ENCODE results near the gene ZP1. TPM values are rescaled to one million over a fixed set of nuclear protein-coding genes. Genes with fewer than 3 reads are reported as not detected.

Gene ZP1
- total RNA-seq, 3 donors from 2014 or later = 0.23 to 0.41 TPM; not detected in 1

DNA sequence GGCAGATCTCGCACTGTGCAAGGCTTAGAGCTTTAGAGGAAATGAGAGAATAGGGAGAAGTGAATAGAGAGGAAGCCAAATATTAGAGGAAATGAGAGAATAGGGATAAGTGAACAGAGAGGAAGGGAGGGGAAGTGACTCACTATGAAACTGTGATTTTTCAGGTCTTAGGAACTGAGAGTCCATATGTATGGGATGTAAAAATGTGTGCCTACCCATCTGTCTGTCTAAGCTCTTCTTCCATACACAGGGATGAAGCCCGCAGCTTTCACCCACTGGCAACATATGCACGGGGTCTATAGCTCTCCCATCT lies 31.9 kb upstream of the ZP1 start:
- TF ChIP-seq, protein P1, sequence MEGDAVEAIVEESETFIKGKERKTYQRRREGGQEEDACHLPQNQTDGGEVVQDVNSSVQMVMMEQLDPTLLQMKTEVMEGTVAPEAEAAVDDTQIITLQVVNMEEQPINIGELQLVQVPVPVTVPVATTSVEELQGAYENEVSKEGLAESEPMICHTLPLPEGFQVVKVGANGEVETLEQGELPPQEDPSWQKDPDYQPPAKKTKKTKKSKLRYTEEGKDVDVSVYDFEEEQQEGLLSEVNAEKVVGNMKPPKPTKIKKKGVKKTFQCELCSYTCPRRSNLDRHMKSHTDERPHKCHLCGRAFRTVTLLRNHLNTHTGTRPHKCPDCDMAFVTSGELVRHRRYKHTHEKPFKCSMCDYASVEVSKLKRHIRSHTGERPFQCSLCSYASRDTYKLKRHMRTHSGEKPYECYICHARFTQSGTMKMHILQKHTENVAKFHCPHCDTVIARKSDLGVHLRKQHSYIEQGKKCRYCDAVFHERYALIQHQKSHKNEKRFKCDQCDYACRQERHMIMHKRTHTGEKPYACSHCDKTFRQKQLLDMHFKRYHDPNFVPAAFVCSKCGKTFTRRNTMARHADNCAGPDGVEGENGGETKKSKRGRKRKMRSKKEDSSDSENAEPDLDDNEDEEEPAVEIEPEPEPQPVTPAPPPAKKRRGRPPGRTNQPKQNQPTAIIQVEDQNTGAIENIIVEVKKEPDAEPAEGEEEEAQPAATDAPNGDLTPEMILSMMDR (IDR thresholded peaks at IDR 0.05) = no peak
- Histone ChIP-seq H3K9me3 (no peaks in the 10 kb centered on the region), H3K4me1 (ENCODE audit: low read depth) (no peaks in the 10 kb centered on the region), H3K4me3 (no peak overlapping the region), H3K36me3 (ENCODE audit: low read depth) (no peaks in the 10 kb centered on the region)
- intact Hi-C loops (cut with DNase I, micrococcal nuclease) = loop anchor here in 1 of 2 donors (10.0 kb wide), 1 partner anchor 349 kb away; no protein-coding TSS in a partner anchor
- ATAC-seq (no peak), DNase-seq (no peak)

DNA sequence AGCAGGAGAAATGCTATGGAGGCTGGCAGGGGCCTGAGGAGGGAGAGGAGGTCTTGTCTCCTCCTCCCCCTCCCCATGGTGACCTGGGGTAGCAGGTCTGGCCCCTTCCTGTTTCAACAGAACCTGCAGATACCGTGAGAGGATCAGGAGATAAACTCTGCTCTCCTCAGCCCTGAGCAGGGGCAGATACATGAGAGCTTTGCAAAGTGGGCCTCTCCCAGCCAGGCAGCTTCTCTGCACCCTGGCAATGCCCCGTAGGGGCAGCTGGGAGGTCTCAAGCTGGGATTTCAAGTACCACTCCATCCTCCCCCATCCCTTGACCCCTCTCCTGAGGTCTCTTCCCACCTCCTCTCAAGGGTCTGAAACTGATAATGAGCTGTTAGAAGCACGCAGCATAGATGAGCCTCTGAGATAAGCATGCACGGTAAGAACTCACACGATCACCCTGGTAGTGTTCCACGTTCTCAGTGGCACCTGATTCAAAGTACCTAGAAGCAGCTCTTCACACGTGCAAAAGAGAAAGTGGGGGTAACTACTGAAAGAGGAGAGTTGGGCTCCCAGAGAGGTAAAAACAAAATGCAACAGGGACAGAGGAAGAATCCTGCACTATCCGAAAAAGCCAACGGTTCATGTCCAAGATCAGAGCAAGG lies 30.4 kb upstream of the ZP1 start:
- intact Hi-C loops (cut with DNase I, micrococcal nuclease) = loop anchor here in 1 of 2 donors (10.0 kb wide), 1 partner anchor 348 kb away; no protein-coding TSS in a partner anchor

GRCh38 chr11:60838132-60838531 lies 29.2 kb upstream of the ZP1 start:
- TF ChIP-seq, protein P1 (IDR thresholded peaks at IDR 0.05) = no peak
- H3K36me3 ChIP-seq (ENCODE audit: low read depth) = no peaks in the 10 kb centered on the region
- DNase-seq (no peak), ATAC-seq (no peak)
- peaks cover 13% of the 10 kb centered on the region for H3K4me1 ChIP-seq (ENCODE audit: low read depth)
- no peak overlapping the region for H3K4me3 ChIP-seq
- H3K9me3 ChIP-seq = no peaks in the 10 kb centered on the region
- intact Hi-C loops (cut with DNase I, micrococcal nuclease) = loop anchor here in 1 of 2 donors (10.0 kb wide), 1 partner anchor 347 kb away; no protein-coding TSS in a partner anchor

More for the DNA sequence above, 30.4 kb upstream of the ZP1 start:
- Histone ChIP-seq H3K4me3 (no peak overlapping the region), H3K36me3 (ENCODE audit: low read depth) (no peaks in the 10 kb centered on the region), H3K4me1 (ENCODE audit: low read depth) (peaks cover 6% of the 10 kb centered on the region), H3K9me3 (no peaks in the 10 kb centered on the region)
- TF ChIP-seq, protein P1 (IDR thresholded peaks at IDR 0.05) = no peak
- no peak for ATAC-seq
- peak in 1 of 3 donors; percentile 10 for DNase-seq

- H3K4me3 ChIP-seq = no peak overlapping the region
Observed at GRCh38 chr11:60840470-60841430, 26.6 kb upstream of the ZP1 start.

More at GRCh38 chr11:60840470-60841430, 26.6 kb upstream of the ZP1 start:
- TF ChIP-seq, protein P1 (IDR thresholded peaks at IDR 0.05) = no peak
- ATAC-seq (no peak), DNase-seq (peak in 1 of 3 donors; percentile 34)
- no peaks in the 10 kb centered on the region for H3K36me3 ChIP-seq (ENCODE audit: low read depth)
- H3K4me1 ChIP-seq (ENCODE audit: low read depth) = peaks cover 29% of the 10 kb centered on the region
- no peaks in the 10 kb centered on the region for H3K9me3 ChIP-seq
- intact Hi-C loops (cut with DNase I, micrococcal nuclease) = no loop called here

Measured in mucosa of descending colon (tissue), 3 donors.